HepG2 (cell line): ENCODE results near the gene PPP2R5D.

ENCODE experiments used
- TF ChIP-seq, protein P1 (sequence below): sonication (generic); formaldehyde crosslinking; IDR thresholded peaks from 2 replicates; pipeline ENCODE4 v1.4.0; 2020; ENCODE audit warnings: mild to moderate bottlenecking, missing genetic modification reagents
- TF ChIP-seq, protein P2 (sequence below): sonication (generic); formaldehyde crosslinking; IDR thresholded peaks from 2 replicates; pipeline ENCODE4 v1.4.0; 2020; ENCODE audit warnings: missing genetic modification reagents

GRCh38 chr6:42978487-42978838 lies 5.9 kb upstream of the PPP2R5D start:
- TF ChIP-seq, protein P1, sequence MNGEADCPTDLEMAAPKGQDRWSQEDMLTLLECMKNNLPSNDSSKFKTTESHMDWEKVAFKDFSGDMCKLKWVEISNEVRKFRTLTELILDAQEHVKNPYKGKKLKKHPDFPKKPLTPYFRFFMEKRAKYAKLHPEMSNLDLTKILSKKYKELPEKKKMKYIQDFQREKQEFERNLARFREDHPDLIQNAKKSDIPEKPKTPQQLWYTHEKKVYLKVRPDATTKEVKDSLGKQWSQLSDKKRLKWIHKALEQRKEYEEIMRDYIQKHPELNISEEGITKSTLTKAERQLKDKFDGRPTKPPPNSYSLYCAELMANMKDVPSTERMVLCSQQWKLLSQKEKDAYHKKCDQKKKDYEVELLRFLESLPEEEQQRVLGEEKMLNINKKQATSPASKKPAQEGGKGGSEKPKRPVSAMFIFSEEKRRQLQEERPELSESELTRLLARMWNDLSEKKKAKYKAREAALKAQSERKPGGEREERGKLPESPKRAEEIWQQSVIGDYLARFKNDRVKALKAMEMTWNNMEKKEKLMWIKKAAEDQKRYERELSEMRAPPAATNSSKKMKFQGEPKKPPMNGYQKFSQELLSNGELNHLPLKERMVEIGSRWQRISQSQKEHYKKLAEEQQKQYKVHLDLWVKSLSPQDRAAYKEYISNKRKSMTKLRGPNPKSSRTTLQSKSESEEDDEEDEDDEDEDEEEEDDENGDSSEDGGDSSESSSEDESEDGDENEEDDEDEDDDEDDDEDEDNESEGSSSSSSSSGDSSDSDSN (CRISPR knock-in tag): peak; percentile 97
- TF ChIP-seq, protein P2, sequence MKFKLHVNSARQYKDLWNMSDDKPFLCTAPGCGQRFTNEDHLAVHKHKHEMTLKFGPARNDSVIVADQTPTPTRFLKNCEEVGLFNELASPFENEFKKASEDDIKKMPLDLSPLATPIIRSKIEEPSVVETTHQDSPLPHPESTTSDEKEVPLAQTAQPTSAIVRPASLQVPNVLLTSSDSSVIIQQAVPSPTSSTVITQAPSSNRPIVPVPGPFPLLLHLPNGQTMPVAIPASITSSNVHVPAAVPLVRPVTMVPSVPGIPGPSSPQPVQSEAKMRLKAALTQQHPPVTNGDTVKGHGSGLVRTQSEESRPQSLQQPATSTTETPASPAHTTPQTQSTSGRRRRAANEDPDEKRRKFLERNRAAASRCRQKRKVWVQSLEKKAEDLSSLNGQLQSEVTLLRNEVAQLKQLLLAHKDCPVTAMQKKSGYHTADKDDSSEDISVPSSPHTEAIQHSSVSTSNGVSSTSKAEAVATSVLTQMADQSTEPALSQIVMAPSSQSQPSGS: no peak
